Activated CD4-positive, CD25-positive, alpha-beta regulatory T cell treated with anti-CD3 and anti-CD28 coated beads, Interleukin-2, amount 50 U/mL, for 72 hours (primary cell): ENCODE measurements around the gene TNPO2.
"Not testable (repeated sequence)": the region's sequence is repeated elsewhere in the genome, so short reads cannot be mapped to it uniquely, and the experiment has no call there.

Experiments
- DNase-seq: peaks from one replicate; pipeline ENCODE4 v3.0.0; 2021

The TNPO2 gene

GRCh38 chr19:12705169-12705568, 18.6 kb downstream of the TNPO2 start:
- DNase-seq: no peak

- DNase-seq: no peak
These were observed 20.7 kb downstream of the TNPO2 start for GRCh38 chr19:12703046-12703445.

GRCh38 chr19:12701596-12702282, 22.0 kb downstream of the TNPO2 start:
- no peak for DNase-seq

GRCh38 chr19:12698138-12698537, 25.6 kb downstream of the TNPO2 start:
- no peak for DNase-seq

- DNase-seq: not testable (repeated sequence)
These were observed 26.3 kb downstream of the TNPO2 start for GRCh38 chr19:12697425-12697824.

GRCh38 chr19:12696366-12697335, 27.1 kb downstream of the TNPO2 start, which contains the start of gene FBXW9:
Gene FBXW9, minus strand, starts transcription at chr19:12696631. Its CDS starts 50 bp downstream, at chr19:12696581.
- DNase-seq: peak; percentile 98

- no peak for DNase-seq
These were observed 27.8 kb downstream of the TNPO2 start for GRCh38 chr19:12695997-12696365.

- no peak for DNase-seq
These were observed 28.2 kb downstream of the TNPO2 start for GRCh38 chr19:12695514-12695913.

- DNase-seq: no peak
These were observed 28.6 kb downstream of the TNPO2 start for GRCh38 chr19:12695096-12695495.

GRCh38 chr19:12694641-12695040, 29.1 kb downstream of the TNPO2 start:
- DNase-seq: no peak

GRCh38 chr19:12692960-12693359, 30.8 kb downstream of the TNPO2 start:
- no peak for DNase-seq

GRCh38 chr19:12689581-12690216, 34.0 kb downstream of the TNPO2 start:
- DNase-seq: no peak

GRCh38 chr19:12689012-12689411, 34.7 kb downstream of the TNPO2 start:
- no peak for DNase-seq

GRCh38 chr19:12687496-12688196, 36.1 kb downstream of the TNPO2 start, which contains the start of gene GNG14:
Gene GNG14, plus strand, starts transcription at chr19:12687998. Its CDS starts 51 bp downstream, at chr19:12688049.
- no peak for DNase-seq

- no peak for DNase-seq
These were observed 37.9 kb downstream of the TNPO2 start for GRCh38 chr19:12685831-12686230.

GRCh38 chr19:12681074-12681987, 42.4 kb downstream of the TNPO2 start, which contains the start of gene DHPS:
Gene DHPS, minus strand, starts transcription at chr19:12681880. Its CDS starts 114 bp downstream, at chr19:12681766.
- DNase-seq: peak; percentile 83

- DNase-seq: no peak
These were observed 43.7 kb downstream of the TNPO2 start for GRCh38 chr19:12680034-12680433.

- not testable (repeated sequence) for DNase-seq
These were observed 45.7 kb downstream of the TNPO2 start for GRCh38 chr19:12678039-12678438.

GRCh38 chr19:12676928-12677327, 46.8 kb downstream of the TNPO2 start:
- DNase-seq: no peak

GRCh38 chr19:12676384-12676792, 47.3 kb downstream of the TNPO2 start:
- peak; percentile 86 for DNase-seq

GRCh38 chr19:12675940-12676339, 47.8 kb downstream of the TNPO2 start:
- DNase-seq: no peak
